Endothelial cell of umbilical vein (primary cell): ENCODE results near the gene RTN4IP1. TPM values are rescaled to one million over a fixed set of nuclear protein-coding genes. Genes with fewer than 3 reads are reported as not detected.

ENCODE experiments used
- BruUV-seq: library from RNA; stranded (reverse); fragments of 400-500 nt; replicated peaks from 2 replicates; lab custom pipeline; 2021; lab: Mats Ljungman, UMichigan
- CTCF ChIA-PET: fragments of 300-600, 350-600 bp; sonication (Branson Sonifier 250); formaldehyde crosslinking; loops from one replicate; lab custom pipeline; 2021; ENCODE audit warnings: antibody characterized with exemption, inconsistent platforms; lab: Charles Lee
- POLR2A ChIA-PET: fragments of 300-600, 350-600 bp; sonication (Branson Sonifier 250); formaldehyde crosslinking; loops from one replicate; lab custom pipeline; 2021; ENCODE audit warnings: antibody characterized with exemption, inconsistent platforms; lab: Charles Lee
- DNase-seq: peaks from one replicate; pipeline ENCODE4 v3.0.0-alpha.2; 2011; ENCODE audit warnings: low read depth, low spot score
- FAIRE-seq: peaks from 2 replicates; lab custom pipeline; 2011; peaks lifted over from hg19 to GRCh38; lab: Jason Lieb, UNC
- H2AFZ ChIP-seq: 2 replicates; pipeline ENCODE4 v1.6.0; 2012; ENCODE audit warnings: low read depth, low read length, control low read depth, inconsistent platforms
- H3K27ac ChIP-seq: 2 replicates; pipeline ENCODE4 v1.5.1; 2011; ENCODE audit warnings: low read depth, mild to moderate bottlenecking, control low read depth, low read length, moderate library complexity; ENCODE audit not compliant: insufficient read depth
- H3K27me3 ChIP-seq, 2 experiments: 2 replicates each; pipeline versions ENCODE4 v1.6.0 to v1.6.1; 2011; ENCODE audit warnings: low read length in 2 of 2, mixed read lengths in 1 of 2; ENCODE audit not compliant: control insufficient read depth in 2 of 2, insufficient read depth in 2 of 2
- H3K36me3 ChIP-seq, 2 experiments: 2 replicates in 1 of 2; 3 replicates in 1 of 2; pipeline ENCODE4 v1.5.1; 2011; ENCODE audit warnings: low read length in 2 of 2, mild to moderate bottlenecking in 1 of 2, moderate library complexity in 1 of 2; ENCODE audit not compliant: control insufficient read depth in 2 of 2, insufficient read depth in 2 of 2; ENCODE audit errors: extremely low read depth in 1 of 2
- H3K4me1 ChIP-seq: 3 replicates; pipeline ENCODE4 v1.5.1; 2011; ENCODE audit warnings: mild to moderate bottlenecking, low read length; ENCODE audit not compliant: control insufficient read depth, insufficient read depth; ENCODE audit errors: extremely low read depth
- H3K4me2 ChIP-seq: 2 replicates; pipeline ENCODE4 v1.6.1; 2011; ENCODE audit warnings: low read length, control low read depth, mixed read lengths; ENCODE audit not compliant: insufficient read depth
- H3K4me3 ChIP-seq, 3 experiments: fragments of 200-600 bp in 1 of 3; sonication (generic), shearing (Covaris generic) in 1 of 3; replicated peaks in 1 of 3; 2 replicates each; pipeline ENCODE4 v1.5.1; 2011 to 2016; ENCODE audit warnings: control low read depth in 3 of 3, low read length in 3 of 3, mild to moderate bottlenecking in 2 of 3, inconsistent platforms in 1 of 3, low read depth in 1 of 3, moderate library complexity in 1 of 3; ENCODE audit not compliant: insufficient read depth in 1 of 3
- H3K79me2 ChIP-seq: 2 replicates; pipeline ENCODE4 v1.6.0; 2012; ENCODE audit warnings: low read length, inconsistent platforms; ENCODE audit not compliant: control insufficient read depth, insufficient read depth
- H3K9ac ChIP-seq: replicated peaks from 2 replicates; pipeline ENCODE3; 2011; ENCODE audit warnings: low read length, control low read depth; ENCODE audit not compliant: insufficient read depth; ENCODE audit errors: extremely low read depth
- H3K9me1 ChIP-seq: replicated peaks from 3 replicates; pipeline ENCODE4 v1.6.0; 2011; ENCODE audit warnings: mild to moderate bottlenecking, low read length; ENCODE audit not compliant: control insufficient read depth, insufficient read depth; ENCODE audit errors: extremely low read depth
- H3K9me3 ChIP-seq: replicated peaks from 2 replicates; pipeline ENCODE4 v1.5.1; 2012; ENCODE audit warnings: low read length, inconsistent platforms; ENCODE audit not compliant: control insufficient read depth, insufficient read depth
- H4K20me1 ChIP-seq: replicated peaks from 2 replicates; pipeline ENCODE3; 2011; ENCODE audit warnings: mild to moderate bottlenecking, low read length; ENCODE audit not compliant: control insufficient read depth, insufficient read depth; ENCODE audit errors: extremely low read depth
- EZH2 ChIP-seq: IDR thresholded peaks from 2 replicates; pipeline ENCODE4 v1.6.1; 2012; ENCODE audit warnings: borderline replicate concordance, low read depth, mild to moderate bottlenecking, moderate library complexity, low read length, inconsistent platforms; ENCODE audit not compliant: severe bottlenecking
- FOS ChIP-seq: IDR thresholded peaks from 2 replicates; pipeline ENCODE4 v1.6.1; 2011; ENCODE audit warnings: mild to moderate bottlenecking, low read length, moderate library complexity, borderline replicate concordance; ENCODE audit not compliant: insufficient read depth
- GATA2 ChIP-seq: IDR thresholded peaks from 2 replicates; pipeline ENCODE4 v1.7.0; 2011; ENCODE audit warnings: low read depth, mild to moderate bottlenecking, moderate library complexity, mixed read lengths, low read length; ENCODE audit not compliant: insufficient read length, insufficient read depth
- JUN ChIP-seq: IDR thresholded peaks from 2 replicates; pipeline ENCODE4 v1.6.1; 2011; ENCODE audit warnings: borderline replicate concordance, low read depth; ENCODE audit not compliant: insufficient read length, insufficient read depth
- MAX ChIP-seq: IDR thresholded peaks from 2 replicates; pipeline ENCODE4 v1.6.1; 2011; ENCODE audit not compliant: insufficient read depth, insufficient read length
- MYC ChIP-seq: IDR thresholded peaks from one replicate; pipeline ENCODE4 v1.6.1; 2011; ENCODE audit warnings: mild to moderate bottlenecking, low read depth, low read length
- POLR2A ChIP-seq: IDR thresholded peaks from 2 replicates; pipeline ENCODE4 v1.6.1; 2012; ENCODE audit warnings: low read depth, mild to moderate bottlenecking, control low read depth, low read length
- POLR2AphosphoS5 ChIP-seq: IDR thresholded peaks from 2 replicates; pipeline ENCODE4 v1.6.1; 2012; ENCODE audit warnings: low read depth, mild to moderate bottlenecking, control low read depth, low read length, moderate library complexity; ENCODE audit not compliant: insufficient read depth
- dilution Hi-C: fragments of 300-500 bp; cut with MboI; formaldehyde crosslinking; loops from one replicate; pipeline ENCODE4 v1.15.0; 2019; ENCODE audit warnings: low sequenced_read_pairs; ENCODE audit not compliant: extremely low pct_ligation_motif_present
- intact Hi-C: fragments of 100-400 bp; cut with micrococcal nuclease; formaldehyde crosslinking; loops from one replicate; pipeline ENCODE4 v1.10.0; 2022
- polyA plus RNA-seq, 4 experiments: library from polyadenylated mRNA; depleted of rRNA in 3 of 4; stranded (reverse) in 3 of 4; unstranded in 1 of 4; fragments of >200 nt; gene quantifications; 2 replicates each; pipeline versions ENCODE4 v1.2.1 to v1.2.3, GENCODE V29; 2011 to 2012; ENCODE audit warnings: missing spikeins in 1 of 4
- total RNA-seq: library from RNA; stranded (reverse); gene quantifications from 2 replicates; pipeline ENCODE4 v1.2.3, GENCODE V29; 2021
- TF ChIP-seq, protein P1 (sequence below), 2 donors: IDR thresholded peaks; 1 replicate in 1 of 2; 2 replicates in 1 of 2; pipeline ENCODE4 v1.5.1; 2011; ENCODE audit warnings: low read length in 2 of 2, mild to moderate bottlenecking in 2 of 2, moderate library complexity in 2 of 2, control low read depth in 1 of 2, inconsistent platforms in 1 of 2, low read depth in 1 of 2; ENCODE audit not compliant: insufficient read depth in 1 of 2; ENCODE audit errors: extremely low read depth in 1 of 2

The RTN4IP1 gene
- total and polyA plus RNA-seq, 2 donors (not counting 3 experiments of a cell fraction or from before 2014, with no cell fraction given): 3.9 to 5.4 TPM

GRCh38 chr6:106648651-106649308 lies 19.5 kb upstream of the RTN4IP1 start:
- Histone ChIP-seq H3K9ac (no peak overlapping the region), H3K9me3 (no peaks in the 10 kb centered on the region), H3K36me3 (peaks cover 2% of the 10 kb centered on the region in 2 experiments), H3K79me2 (no peaks in the 10 kb centered on the region), H3K4me1 (no peaks in the 10 kb centered on the region), H3K4me3 (no peak overlapping the region), H3K4me2 (no peak overlapping the region), H3K27me3 (no peaks in the 10 kb centered on the region), H3K9me1 (no peaks in the 10 kb centered on the region), H4K20me1 (no peaks in the 10 kb centered on the region), H3K27ac (no peak overlapping the region), H2AFZ (no peak overlapping the region)
- ChIA-PET CTCF (interaction anchor here (0.5 to 1.8 kb wide), 3 partner anchors 8 to 1651 kb away, joined by 3 to 4 read pairs (median 3); no protein-coding TSS in a partner anchor), POLR2A (no interaction called here)
- FAIRE-seq: no peak
- BruUV-seq: no TSS peak
- dilution Hi-C loops (no loop called here), intact Hi-C loops (no loop called here)
- DNase-seq: no peak
- TF ChIP-seq MYC (no peak), FOS (no peak), GATA2 (no peak), MAX (no peak), POLR2AphosphoS5 (no peak), JUN (no peak), POLR2A (no peak), EZH2 (no peak)
- TF ChIP-seq, protein P1, sequence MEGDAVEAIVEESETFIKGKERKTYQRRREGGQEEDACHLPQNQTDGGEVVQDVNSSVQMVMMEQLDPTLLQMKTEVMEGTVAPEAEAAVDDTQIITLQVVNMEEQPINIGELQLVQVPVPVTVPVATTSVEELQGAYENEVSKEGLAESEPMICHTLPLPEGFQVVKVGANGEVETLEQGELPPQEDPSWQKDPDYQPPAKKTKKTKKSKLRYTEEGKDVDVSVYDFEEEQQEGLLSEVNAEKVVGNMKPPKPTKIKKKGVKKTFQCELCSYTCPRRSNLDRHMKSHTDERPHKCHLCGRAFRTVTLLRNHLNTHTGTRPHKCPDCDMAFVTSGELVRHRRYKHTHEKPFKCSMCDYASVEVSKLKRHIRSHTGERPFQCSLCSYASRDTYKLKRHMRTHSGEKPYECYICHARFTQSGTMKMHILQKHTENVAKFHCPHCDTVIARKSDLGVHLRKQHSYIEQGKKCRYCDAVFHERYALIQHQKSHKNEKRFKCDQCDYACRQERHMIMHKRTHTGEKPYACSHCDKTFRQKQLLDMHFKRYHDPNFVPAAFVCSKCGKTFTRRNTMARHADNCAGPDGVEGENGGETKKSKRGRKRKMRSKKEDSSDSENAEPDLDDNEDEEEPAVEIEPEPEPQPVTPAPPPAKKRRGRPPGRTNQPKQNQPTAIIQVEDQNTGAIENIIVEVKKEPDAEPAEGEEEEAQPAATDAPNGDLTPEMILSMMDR (IDR thresholded peaks at IDR 0.05; ENCODE audit: extremely low read depth in 1 of 2, insufficient read depth in 1 of 2, low read depth in 1 of 2, low read length in 2 of 2): no peak
